ENCODE measurements around the gene WDR49.

DNA sequence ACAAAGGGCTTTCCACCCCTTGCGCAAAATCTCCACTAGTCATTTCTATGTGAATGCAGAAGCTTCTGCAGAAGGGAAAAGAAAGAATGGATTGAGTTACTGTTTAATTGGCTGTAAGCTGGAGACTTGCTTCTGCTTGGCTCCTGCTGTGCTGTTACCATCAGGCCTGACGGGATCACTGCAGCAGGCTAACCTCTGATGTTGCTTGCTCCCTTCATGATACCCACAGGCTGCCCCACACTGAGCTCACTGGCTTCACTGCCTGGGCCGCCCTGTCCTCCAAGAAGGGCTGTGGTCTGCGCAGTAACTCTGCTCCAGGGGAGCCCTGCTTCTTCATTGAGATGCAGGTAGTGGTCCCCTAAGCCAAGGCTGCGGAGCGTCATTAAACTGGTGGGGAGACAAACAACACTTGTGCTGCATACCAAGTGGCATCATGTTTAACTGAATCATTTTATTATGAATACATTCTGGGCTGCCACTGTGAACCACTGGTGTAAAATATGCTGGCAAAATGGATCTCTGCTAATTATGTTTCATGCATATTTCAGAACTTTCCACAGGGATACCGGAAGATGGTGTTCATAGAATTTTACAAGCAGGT, 78.6 kb downstream of the WDR49 start:
- TF ChIP-seq EZH2 (IDR thresholded peaks at IDR 0.05; ENCODE audit: insufficient read depth, low read length): no peak
- no peak for TF ChIP-seq CTCF (IDR thresholded peaks at IDR 0.05; ENCODE audit: insufficient read depth, low read depth, low read length)

All from astrocyte (in vitro differentiated cells and primary cell).